HG03025 (cell line): ENCODE data around the gene CKS2.

Source experiments
- ATAC-seq: cut with Tn5 transposase; IDR thresholded peaks from one replicate; pipeline ENCODE4 v1.9.1; 2021; ENCODE audit warnings: mild to moderate bottlenecking, moderate library complexity; ENCODE audit not compliant: unreplicated experiment, low FRiP score

The CKS2 gene

DNA sequence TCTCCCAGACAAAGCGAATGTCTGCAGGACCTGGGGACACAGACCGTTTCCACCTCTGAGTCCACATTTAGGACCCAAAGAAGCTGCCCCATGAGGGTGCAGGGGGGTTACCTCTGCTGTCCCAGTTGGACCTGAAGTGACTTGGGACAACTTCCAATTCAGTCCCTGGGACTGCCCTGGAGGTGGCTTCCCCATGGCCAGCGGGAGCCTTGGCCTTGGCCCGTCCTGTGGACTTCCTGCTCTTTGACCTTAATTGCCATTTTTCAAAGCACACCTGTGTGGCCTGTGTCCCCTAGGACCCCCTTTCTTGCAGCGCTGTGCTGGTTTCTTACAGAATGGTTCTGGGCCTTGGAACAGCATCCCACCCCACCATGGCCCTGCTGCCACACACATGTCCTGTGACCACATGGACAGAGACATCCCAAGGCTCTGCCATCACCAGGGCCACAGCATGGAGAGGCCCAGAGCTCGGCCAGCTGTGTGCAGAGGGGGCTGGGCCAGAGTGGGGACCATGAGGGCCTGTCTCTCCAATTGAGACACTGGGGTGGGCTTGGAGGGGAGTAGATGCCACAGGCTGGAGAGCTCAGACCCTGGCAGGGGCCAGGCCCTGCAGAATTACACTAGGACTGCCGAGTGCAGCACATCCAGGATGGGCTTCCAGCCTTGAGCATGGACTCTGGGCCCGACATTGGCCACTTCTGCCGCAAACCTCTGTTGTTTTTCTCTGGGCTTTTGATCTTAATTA, 53.1 kb downstream of the CKS2 start:
- no peak for ATAC-seq

DNA sequence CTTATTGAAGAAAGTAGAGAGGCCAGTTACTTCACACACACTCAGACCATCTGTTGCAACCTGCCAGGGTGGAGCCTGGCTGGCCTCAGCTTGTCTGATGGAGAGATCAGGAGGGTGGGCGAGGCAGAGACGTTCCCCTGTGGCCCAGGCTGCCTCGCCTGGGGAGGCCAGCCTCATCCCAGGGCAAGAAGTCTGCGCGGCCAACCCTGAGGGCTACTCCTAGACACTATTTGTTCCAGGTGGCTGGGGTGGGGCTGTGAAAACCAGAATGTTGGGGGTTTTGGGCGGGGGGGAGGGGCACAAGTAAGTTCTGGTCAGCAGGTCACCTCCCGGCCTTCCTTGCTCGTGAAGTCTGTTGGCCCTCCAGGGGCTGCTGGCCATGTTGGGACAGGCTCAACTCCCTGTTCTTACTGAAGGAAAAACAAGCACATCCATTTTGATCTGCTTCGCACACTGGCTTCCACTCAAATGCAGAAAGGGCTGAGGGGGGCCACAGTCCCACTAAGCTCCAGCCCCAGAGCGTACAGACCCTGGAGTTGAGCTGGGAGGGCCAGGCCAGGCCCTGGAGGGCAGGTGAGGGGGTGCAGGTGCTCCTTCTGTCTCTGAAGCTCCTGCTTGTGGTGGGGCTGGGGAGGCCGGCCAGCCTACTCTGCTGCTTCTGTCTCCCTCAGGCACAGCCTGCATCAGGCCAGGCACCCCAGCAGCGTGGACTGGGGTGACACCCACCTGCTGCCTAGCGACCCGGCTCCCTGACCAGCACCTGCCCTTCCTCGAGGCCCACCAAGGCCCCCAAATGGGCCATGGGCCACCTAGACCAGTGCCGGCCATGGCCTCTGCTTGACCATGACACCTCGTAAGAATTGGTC, 53.9 kb downstream of the CKS2 start:
- ATAC-seq, result no peak

DNA sequence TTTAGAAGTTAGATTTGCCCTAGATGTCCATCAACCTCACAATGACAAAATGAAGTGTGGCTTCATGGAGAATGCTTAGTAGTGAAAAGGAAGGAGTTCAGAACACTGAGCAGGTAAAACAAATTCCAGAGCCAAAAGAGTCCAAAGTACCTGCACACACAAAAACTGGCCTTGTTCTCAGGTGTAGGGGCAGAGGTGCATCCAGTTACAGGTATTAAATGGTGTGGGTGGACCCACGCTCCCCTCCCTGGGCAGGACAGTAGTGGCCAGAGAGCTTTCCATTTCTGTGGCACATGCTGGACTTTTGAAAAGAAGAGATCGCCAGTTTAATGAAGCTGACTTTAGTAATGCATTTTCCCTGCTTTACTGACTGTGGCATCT, 54.5 kb downstream of the CKS2 start:
- ATAC-seq, result no peak
